ENCODE results near the gene PTGFRN.

The PTGFRN gene

DNA sequence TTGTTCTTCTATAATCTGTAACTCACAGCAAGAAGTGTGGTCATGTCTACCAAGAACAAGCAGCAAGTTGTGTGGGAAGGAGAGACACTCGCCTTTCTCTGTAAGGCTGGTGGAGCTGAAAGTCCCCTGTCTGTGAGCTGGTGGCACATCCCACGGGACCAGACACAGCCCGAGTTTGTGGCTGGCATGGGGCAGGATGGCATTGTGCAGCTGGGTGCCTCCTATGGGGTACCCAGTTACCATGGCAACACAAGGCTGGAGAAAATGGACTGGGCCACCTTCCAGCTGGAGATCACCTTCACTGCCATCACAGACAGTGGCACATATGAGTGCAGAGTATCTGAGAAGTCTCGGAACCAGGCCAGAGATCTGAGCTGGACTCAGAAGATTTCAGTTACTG lies 107.3 kb downstream of the PTGFRN start:
- no peak for DNase-seq (ENCODE audit: low spot score)
- TF ChIP-seq, protein P1, sequence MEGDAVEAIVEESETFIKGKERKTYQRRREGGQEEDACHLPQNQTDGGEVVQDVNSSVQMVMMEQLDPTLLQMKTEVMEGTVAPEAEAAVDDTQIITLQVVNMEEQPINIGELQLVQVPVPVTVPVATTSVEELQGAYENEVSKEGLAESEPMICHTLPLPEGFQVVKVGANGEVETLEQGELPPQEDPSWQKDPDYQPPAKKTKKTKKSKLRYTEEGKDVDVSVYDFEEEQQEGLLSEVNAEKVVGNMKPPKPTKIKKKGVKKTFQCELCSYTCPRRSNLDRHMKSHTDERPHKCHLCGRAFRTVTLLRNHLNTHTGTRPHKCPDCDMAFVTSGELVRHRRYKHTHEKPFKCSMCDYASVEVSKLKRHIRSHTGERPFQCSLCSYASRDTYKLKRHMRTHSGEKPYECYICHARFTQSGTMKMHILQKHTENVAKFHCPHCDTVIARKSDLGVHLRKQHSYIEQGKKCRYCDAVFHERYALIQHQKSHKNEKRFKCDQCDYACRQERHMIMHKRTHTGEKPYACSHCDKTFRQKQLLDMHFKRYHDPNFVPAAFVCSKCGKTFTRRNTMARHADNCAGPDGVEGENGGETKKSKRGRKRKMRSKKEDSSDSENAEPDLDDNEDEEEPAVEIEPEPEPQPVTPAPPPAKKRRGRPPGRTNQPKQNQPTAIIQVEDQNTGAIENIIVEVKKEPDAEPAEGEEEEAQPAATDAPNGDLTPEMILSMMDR (IDR thresholded peaks at IDR 0.05): no peak
- Histone ChIP-seq H3K27ac (no peak overlapping the region), H3K4me3 (no peak overlapping the region)

DNA sequence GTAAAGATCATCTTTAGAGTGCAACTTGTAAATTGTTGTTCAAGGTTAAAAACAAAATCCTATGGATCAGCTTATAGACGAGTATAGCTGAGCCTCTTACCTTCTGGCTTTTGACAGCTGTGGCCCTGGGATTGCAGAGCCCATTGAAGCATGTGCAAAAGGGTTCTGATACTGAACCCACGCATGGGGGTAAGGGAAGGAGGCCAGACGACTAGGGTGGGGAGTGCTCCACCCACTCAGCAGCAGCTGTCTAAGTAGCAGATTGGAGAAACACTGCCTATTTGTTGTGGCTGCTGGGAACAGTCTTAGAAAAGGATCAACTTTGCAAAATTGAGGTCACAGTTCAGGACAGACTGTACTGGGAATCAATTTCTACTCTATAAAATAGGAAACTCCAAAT lies 107.9 kb downstream of the PTGFRN start:
- DNase-seq (ENCODE audit: low spot score): no peak
- no peak overlapping the region for H3K27ac ChIP-seq

DNA sequence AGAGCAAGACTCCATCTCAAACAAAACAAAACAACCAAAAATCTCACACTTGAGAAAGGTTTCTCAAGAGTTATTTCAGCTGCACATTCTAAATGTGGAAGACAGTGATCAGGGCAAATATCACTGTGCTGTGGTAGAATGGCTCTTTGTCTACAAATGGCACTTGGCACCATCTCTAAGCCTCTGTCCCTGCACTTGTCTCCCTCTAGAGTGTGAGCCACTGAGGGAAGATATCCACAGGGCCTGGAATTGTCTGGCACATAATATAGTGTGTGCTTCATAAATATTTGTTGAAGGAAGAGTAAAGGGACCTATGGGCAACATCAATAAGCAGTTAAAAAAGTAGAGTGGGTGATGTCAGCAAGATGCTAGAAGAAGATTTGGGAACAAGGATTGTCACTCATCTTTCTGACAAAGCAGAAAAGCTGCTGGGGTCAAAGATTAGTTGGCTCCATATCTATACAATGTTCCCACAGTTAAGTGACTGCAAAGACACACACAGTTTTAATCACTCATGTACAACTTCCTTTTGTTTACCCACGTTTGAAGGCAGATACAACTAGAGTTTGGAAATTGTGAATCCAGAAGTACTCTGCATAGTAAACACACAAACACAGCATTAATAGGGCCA lies 110.9 kb downstream of the PTGFRN start:
- no peak for DNase-seq (ENCODE audit: low spot score)
- TF ChIP-seq, protein P1 (IDR thresholded peaks at IDR 0.05): no peak

More for the DNA sequence above, 107.9 kb downstream of the PTGFRN start:
- TF ChIP-seq, protein P1 (IDR thresholded peaks at IDR 0.05): no peak
- H3K4me3 ChIP-seq: no peak overlapping the region

DNA sequence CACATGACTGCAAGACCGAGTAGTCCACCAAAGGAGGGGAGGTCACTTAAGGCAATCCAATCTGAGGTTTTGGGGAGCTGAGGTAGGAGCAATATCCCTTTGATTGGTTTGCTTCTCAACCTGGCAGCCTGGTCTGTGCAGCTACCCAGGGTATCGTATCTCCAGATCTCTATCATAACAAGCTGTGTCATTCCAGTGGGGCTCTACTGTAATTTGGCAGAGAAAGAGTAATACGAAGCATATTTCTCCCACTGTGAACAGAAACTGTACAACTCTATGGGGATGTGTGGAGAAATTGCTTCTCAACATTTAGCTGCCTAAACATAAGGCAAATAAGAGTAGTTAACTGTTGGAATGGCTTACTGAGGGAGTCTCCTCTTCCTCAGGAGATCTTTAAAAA lies 112.4 kb downstream of the PTGFRN start:
- no peak overlapping the region for H3K27ac ChIP-seq
- no peak for DNase-seq (ENCODE audit: low spot score)
- TF ChIP-seq, protein P1 (IDR thresholded peaks at IDR 0.05): no peak
- no peak overlapping the region for H3K4me3 ChIP-seq

More for the DNA sequence above, 110.9 kb downstream of the PTGFRN start:
- no peak overlapping the region for H3K4me3 ChIP-seq
- H3K27ac ChIP-seq: no peak overlapping the region

DNA sequence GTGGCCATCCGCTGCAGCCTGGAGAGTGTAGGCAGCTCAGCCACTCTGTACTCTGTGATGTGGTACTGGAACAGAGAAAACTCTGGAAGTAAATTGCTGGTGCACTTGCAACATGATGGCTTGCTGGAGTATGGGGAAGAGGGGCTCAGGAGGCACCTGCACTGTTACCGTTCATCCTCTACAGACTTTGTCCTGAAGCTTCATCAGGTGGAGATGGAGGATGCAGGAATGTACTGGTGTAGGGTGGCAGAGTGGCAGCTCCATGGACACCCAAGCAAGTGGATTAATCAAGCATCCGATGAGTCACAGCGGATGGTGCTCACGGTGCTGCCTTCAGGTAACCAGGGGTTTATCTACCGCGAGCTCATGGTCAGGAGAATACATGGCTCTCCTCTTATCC lies 115.9 kb downstream of the PTGFRN start:
- TF ChIP-seq, protein P1 (IDR thresholded peaks at IDR 0.05): no peak
- no peak overlapping the region for H3K27ac ChIP-seq
- H3K4me3 ChIP-seq: no peak overlapping the region
- no peak for DNase-seq (ENCODE audit: low spot score)

DNA sequence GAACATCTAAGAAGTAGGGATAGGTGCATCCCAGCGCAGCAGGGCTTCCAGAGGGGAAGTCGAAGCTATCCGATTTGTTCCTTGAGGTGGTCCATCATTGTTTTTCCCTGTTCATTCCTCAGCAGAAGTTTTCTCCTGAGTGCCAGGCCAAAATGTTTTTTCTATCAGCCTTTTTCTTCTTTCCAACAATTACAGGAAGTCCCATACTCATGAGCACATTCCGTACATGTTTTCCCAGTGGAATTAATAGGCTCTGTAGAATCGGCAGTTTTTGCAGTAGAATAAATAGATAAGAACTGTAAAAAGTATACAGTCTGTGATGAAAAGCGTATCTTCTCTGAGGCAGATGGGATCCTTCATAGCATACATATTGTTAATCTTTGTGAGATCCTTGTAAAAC lies 116.6 kb downstream of the PTGFRN start:
- TF ChIP-seq, protein P1 (IDR thresholded peaks at IDR 0.05): no peak
- H3K4me3 ChIP-seq: no peak overlapping the region
- DNase-seq (ENCODE audit: low spot score): no peak
- H3K27ac ChIP-seq: no peak overlapping the region

DNA sequence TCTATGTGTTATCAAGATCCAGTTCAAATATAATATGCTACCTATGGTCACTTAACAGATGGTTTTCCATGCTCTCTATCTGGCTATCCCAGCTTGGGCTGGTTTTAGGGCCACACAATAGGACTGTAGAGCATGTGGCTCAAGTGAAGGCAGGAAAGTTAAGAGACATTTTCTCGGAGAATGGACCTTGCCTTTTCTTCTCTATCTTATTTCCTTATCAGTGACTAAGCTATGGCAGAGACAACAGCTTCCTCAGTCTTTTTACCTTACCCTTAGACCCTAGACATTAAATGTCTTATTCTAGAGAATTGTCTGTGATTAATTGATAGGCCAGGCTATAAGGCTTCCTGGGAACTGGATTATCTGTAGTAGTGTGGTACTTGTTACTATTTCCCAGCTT lies 120.0 kb downstream of the PTGFRN start:
- TF ChIP-seq, protein P1 (IDR thresholded peaks at IDR 0.05): no peak
- DNase-seq (ENCODE audit: low spot score): no peak
- Histone ChIP-seq H3K4me3 (no peak overlapping the region), H3K27ac (no peak overlapping the region)

All from coronary artery (tissue), 2 donors.